Naive B cell (primary cell): ENCODE data around the gene TMEM135. TPM values are rescaled to one million over a fixed set of nuclear protein-coding genes. Genes with fewer than 3 reads are reported as not detected.

Experiments used
- ATAC-seq, 2 donors: fragments of 150-1000 bp; cut with Tn5 transposase; 2 replicates each; pipeline ENCODE4 v1.10.0; 2021; ENCODE audit warnings: low read depth in 2 of 2, mild to moderate bottlenecking in 2 of 2, moderate library complexity in 2 of 2
- DNase-seq: peaks from one replicate; pipeline ENCODE4 v3.0.0; 2022
- H3K27ac Mint-ChIP-seq, 6 donors: one replicate each; pipeline ENCODE4 v1.8.0; 2020 to 2022; ENCODE audit warnings: mild to moderate bottlenecking in 6 of 6, mixed read lengths in 6 of 6, moderate library complexity in 5 of 6, inconsistent platforms in 2 of 6
- H3K27me3 Mint-ChIP-seq, 3 donors: one replicate each; pipeline ENCODE4 v1.8.0; 2021 to 2022; ENCODE audit warnings: mixed read lengths in 3 of 3, mild to moderate bottlenecking in 1 of 3
- H3K36me3 Mint-ChIP-seq, 2 donors: one replicate each; pipeline ENCODE4 v1.8.0; 2020 to 2022; ENCODE audit warnings: mixed read lengths in 2 of 2, inconsistent platforms in 1 of 2, mild to moderate bottlenecking in 1 of 2
- H3K4me1 Mint-ChIP-seq, 3 donors: one replicate each; pipeline ENCODE4 v1.8.0; 2020 to 2022; ENCODE audit warnings: mixed read lengths in 3 of 3, inconsistent platforms in 1 of 3, mild to moderate bottlenecking in 1 of 3, moderate library complexity in 1 of 3
- H3K4me3 Mint-ChIP-seq, 8 donors: one replicate each; pipeline ENCODE4 v1.8.0; 2020 to 2022; ENCODE audit warnings: mild to moderate bottlenecking in 8 of 8, mixed read lengths in 8 of 8, moderate library complexity in 8 of 8, inconsistent platforms in 2 of 8
- H3K9me3 Mint-ChIP-seq, 7 donors: one replicate each; pipeline ENCODE4 v1.8.0; 2020 to 2022; ENCODE audit warnings: mixed read lengths in 7 of 7, mild to moderate bottlenecking in 5 of 7, inconsistent platforms in 2 of 7, moderate library complexity in 1 of 7
- polyA plus RNA-seq, 6 donors: library from polyadenylated mRNA; unstranded; fragments of 300-500 nt; fragmentation: Illumina TruSeq; gene quantifications; one replicate each; pipeline ENCODE4 v1.2.3, GENCODE V29; 2021; ENCODE audit warnings: low read depth in 6 of 6

TMEM135 gene
- polyA plus RNA-seq, 6 donors from 2014 or later, result 1.1 to 12.2 (median 4.2) TPM

- Mint-ChIP-seq H3K27ac (peak overlapping the region in 1 of 6 donors; percentile 33), H3K9me3 (peaks cover 0 to 2% (median 0%) of the 10 kb centered on the region in 7 donors), H3K4me1 (peaks cover 4 to 10% (median 10%) of the 10 kb centered on the region in 3 donors), H3K4me3 (no peak overlapping the region), H3K36me3 (peaks cover 0 to 1% of the 10 kb centered on the region in 2 donors), H3K27me3 (no peaks in the 10 kb centered on the region)
- ATAC-seq (peak in 1 of 2 donors; percentile 21), DNase-seq (no peak)
Observed at GRCh38 chr11:87213444-87213843, 175.7 kb downstream of the TMEM135 start.

DNA sequence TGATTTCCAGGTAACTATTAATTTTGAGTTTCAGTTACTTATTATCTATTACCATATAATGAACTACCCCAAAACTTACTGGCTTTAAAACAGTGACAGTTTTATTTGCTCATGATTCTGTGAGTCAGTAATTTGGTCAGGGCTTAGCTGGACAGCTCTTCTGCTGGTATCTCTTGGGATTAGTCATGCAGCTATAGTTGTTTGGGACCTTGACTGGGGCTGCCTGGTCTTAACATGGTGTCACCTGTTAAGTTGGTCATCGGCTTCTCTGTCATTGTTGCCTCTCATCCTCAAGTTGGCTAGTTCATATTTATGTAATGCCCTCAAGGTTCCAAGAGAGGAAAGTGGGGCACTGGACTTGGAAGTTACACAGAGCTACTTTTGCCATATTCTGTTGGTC is 177.5 kb downstream of the TMEM135 start:
- ATAC-seq, result no peak
- peaks cover 4 to 10% (median 10%) of the 10 kb centered on the region in 3 donors for H3K4me1 Mint-ChIP-seq
- H3K9me3 Mint-ChIP-seq, result no peaks in the 10 kb centered on the region

DNA sequence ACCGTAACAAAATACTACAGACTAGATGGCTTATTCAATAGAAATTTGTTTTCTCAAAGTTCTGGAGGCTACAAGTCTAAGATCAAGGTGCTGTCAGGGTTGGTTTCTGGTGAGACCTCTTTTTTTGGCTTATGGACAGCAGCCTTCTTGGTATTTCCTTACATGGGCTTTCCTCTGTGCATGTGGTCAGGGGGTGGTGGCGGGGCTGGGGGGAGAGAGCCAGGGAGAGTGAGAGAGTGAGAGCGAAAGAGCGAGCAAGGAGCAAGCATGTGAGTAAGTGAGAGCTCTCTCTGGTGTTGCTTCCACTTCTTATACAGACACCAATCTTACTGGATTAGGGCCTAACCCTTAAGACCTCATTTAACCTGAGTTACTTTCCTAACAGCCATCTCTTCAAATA is 181.5 kb downstream of the TMEM135 start:
- H3K27ac Mint-ChIP-seq, result no peak overlapping the region

More for the DNA sequence above, 177.5 kb downstream of the TMEM135 start:
- DNase-seq, result no peak
- H3K27ac Mint-ChIP-seq, result peak overlapping the region in 2 of 6 donors; percentile 5 to 69
- H3K4me3 Mint-ChIP-seq, result no peak overlapping the region
- no peaks in the 10 kb centered on the region for H3K36me3 Mint-ChIP-seq
- H3K27me3 Mint-ChIP-seq, result no peaks in the 10 kb centered on the region

DNA sequence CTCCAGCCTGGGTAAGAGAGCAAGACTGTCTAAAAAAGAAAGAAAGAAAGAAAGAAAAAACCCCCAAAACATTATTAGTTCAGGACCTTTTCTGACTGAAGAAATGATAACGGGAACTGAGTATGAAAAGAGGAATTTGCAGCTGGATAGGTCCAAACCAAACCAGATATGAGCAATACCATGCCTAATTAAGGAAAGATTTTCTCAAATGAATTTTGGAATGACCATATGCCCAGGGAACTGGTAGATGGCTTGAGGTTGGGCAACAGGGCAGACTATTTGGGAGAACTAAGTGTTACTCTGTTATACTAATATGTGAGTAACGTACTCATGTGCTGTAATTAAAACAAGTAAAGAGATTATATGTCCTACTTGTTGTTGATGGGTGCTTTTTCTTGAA is 186.1 kb downstream of the TMEM135 start:
- peaks cover 0 to 4% of the 10 kb centered on the region in 2 donors for H3K36me3 Mint-ChIP-seq
- no peak overlapping the region for H3K4me3 Mint-ChIP-seq
- no peaks in the 10 kb centered on the region for H3K4me1 Mint-ChIP-seq
- no peak for ATAC-seq
- peak overlapping the region in 1 of 6 donors; percentile 56 for H3K27ac Mint-ChIP-seq
- no peaks in the 10 kb centered on the region for H3K9me3 Mint-ChIP-seq
- DNase-seq, result no peak
- H3K27me3 Mint-ChIP-seq, result no peaks in the 10 kb centered on the region

More for the DNA sequence above, 181.5 kb downstream of the TMEM135 start:
- H3K9me3 Mint-ChIP-seq, result no peaks in the 10 kb centered on the region
- no peak for ATAC-seq
- H3K36me3 Mint-ChIP-seq, result peaks cover 0 to 4% of the 10 kb centered on the region in 2 donors
- no peak for DNase-seq
- H3K4me3 Mint-ChIP-seq, result no peak overlapping the region
- no peaks in the 10 kb centered on the region for H3K27me3 Mint-ChIP-seq
- H3K4me1 Mint-ChIP-seq, result no peaks in the 10 kb centered on the region

DNA sequence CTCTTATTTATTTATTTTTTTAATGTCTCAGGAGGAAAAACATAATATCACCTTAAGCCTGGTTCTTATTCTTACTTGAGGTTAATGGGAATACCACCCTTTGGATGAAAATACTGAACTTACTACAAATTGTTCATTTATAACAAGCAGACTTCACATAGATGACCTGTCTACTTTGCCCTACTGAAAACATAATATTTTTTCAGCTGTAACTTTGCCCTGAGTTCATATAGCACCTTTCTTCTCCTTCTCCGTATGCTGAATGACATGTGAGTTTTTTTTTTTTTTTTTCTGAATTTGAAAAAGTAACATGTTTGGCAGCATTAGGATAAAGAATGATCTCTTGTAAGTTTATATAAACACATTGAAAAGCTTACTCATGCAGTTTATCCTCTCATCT is 186.8 kb downstream of the TMEM135 start:
- H3K27me3 Mint-ChIP-seq, result no peaks in the 10 kb centered on the region
- H3K9me3 Mint-ChIP-seq, result no peaks in the 10 kb centered on the region
- H3K27ac Mint-ChIP-seq, result no peak overlapping the region
- ATAC-seq, result no peak
- no peak overlapping the region for H3K4me3 Mint-ChIP-seq
- no peaks in the 10 kb centered on the region for H3K4me1 Mint-ChIP-seq
- DNase-seq, result no peak
- H3K36me3 Mint-ChIP-seq, result peaks cover 0 to 4% of the 10 kb centered on the region in 2 donors

DNA sequence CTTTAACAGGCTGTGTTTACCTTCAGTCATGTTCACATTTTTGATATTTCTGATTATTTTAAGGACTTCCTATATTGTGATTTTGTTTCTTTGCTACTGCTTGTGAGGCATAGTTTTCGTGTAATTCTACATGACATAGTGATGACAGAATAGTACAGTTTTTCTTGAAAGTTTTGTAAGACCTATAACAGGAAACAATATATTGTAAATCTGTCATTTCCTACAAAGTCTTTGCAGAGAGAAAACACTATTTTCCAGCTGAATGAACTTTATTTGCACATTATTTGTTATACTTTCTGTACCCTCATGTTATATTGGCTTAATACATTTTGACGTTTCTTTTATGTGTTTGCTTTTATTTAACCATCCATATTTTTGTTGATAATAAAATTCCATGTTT is 191.1 kb downstream of the TMEM135 start:
- Mint-ChIP-seq H3K27me3 (no peaks in the 10 kb centered on the region), H3K36me3 (peaks cover 0 to 22% of the 10 kb centered on the region in 2 donors), H3K9me3 (peaks cover 0 to 34% (median 21%) of the 10 kb centered on the region in 7 donors), H3K4me3 (no peak overlapping the region), H3K27ac (no peak overlapping the region), H3K4me1 (no peaks in the 10 kb centered on the region)
- no peak for ATAC-seq
- DNase-seq, result no peak

GRCh38 chr11:87230995-87231394 is 193.3 kb downstream of the TMEM135 start:
- no peaks in the 10 kb centered on the region for H3K27me3 Mint-ChIP-seq
- H3K4me1 Mint-ChIP-seq, result no peaks in the 10 kb centered on the region
- ATAC-seq (no peak), DNase-seq (no peak)
- peaks cover 0 to 34% (median 21%) of the 10 kb centered on the region in 7 donors for H3K9me3 Mint-ChIP-seq
- H3K36me3 Mint-ChIP-seq, result peaks cover 0 to 22% of the 10 kb centered on the region in 2 donors
- H3K4me3 Mint-ChIP-seq, result no peak overlapping the region
- no peak overlapping the region for H3K27ac Mint-ChIP-seq

- ATAC-seq (no peak), DNase-seq (no peak)
- Mint-ChIP-seq H3K27ac (peak overlapping the region in 1 of 6 donors; percentile 8), H3K27me3 (no peaks in the 10 kb centered on the region), H3K9me3 (peaks cover 0 to 34% (median 21%) of the 10 kb centered on the region in 7 donors), H3K4me3 (no peak overlapping the region), H3K36me3 (peaks cover 0 to 22% of the 10 kb centered on the region in 2 donors), H3K4me1 (no peaks in the 10 kb centered on the region)
Observed at GRCh38 chr11:87232320-87232719, 194.6 kb downstream of the TMEM135 start.

DNA sequence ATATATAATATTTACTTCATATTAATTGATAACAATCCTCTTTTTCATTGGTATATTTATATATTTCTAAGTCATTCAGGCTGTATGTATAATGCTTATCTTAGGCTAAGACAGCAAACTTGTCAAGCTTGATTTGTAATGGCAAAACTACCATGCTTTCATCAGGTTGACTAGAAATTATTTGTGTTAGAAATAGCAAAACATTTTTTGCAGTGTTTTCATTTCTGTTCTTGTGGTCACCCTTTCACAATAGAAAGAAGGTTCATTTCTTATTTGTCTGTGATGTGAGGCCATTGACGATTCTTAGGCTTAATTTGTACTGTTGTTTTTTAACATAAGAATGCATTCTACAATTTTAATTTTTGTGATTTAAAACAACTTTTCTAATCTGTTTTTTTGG is 197.6 kb downstream of the TMEM135 start:
- peaks cover 0 to 29% of the 10 kb centered on the region in 2 donors for H3K36me3 Mint-ChIP-seq

GRCh38 chr11:87236368-87236767 is 198.6 kb downstream of the TMEM135 start:
- Mint-ChIP-seq H3K4me1 (no peaks in the 10 kb centered on the region), H3K4me3 (no peak overlapping the region), H3K27me3 (no peaks in the 10 kb centered on the region), H3K9me3 (peaks cover 0 to 18% (median 15%) of the 10 kb centered on the region in 7 donors), H3K27ac (peak overlapping the region in 2 of 6 donors; percentile 10 to 18), H3K36me3 (peaks cover 0 to 21% of the 10 kb centered on the region in 2 donors)
- no peak for DNase-seq
- ATAC-seq, result no peak

More for the DNA sequence above, 197.6 kb downstream of the TMEM135 start:
- Mint-ChIP-seq H3K4me3 (no peak overlapping the region), H3K4me1 (no peaks in the 10 kb centered on the region), H3K27me3 (no peaks in the 10 kb centered on the region), H3K9me3 (peaks cover 0 to 27% (median 21%) of the 10 kb centered on the region in 7 donors), H3K27ac (no peak overlapping the region)
- ATAC-seq, result no peak
- DNase-seq, result no peak

DNA sequence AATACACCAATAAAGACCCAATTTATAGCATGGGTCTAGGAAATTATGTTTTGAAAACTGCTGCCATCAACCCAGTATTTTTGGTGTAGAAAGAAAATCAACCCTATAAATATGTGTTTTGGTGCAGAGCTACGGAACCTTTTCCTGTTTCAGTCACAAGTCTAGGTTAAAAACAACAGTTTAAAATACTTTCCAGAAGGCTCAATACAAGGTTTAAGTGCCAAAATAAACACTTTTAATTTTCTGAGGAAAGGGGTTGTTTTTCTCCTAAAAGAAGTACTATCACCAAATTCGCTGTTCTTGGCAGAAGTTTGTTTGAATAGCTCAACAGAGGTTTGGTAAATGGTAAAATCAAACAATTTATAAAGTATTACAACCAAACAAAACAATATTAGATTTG is 201.3 kb downstream of the TMEM135 start:
- no peak overlapping the region for H3K4me3 Mint-ChIP-seq
- H3K27me3 Mint-ChIP-seq, result no peaks in the 10 kb centered on the region
- H3K36me3 Mint-ChIP-seq, result peaks cover 0 to 7% of the 10 kb centered on the region in 2 donors
- no peak overlapping the region for H3K27ac Mint-ChIP-seq
- ATAC-seq (no peak), DNase-seq (no peak)
- H3K4me1 Mint-ChIP-seq, result no peaks in the 10 kb centered on the region
- H3K9me3 Mint-ChIP-seq, result peaks cover 0 to 2% (median 0%) of the 10 kb centered on the region in 7 donors

DNA sequence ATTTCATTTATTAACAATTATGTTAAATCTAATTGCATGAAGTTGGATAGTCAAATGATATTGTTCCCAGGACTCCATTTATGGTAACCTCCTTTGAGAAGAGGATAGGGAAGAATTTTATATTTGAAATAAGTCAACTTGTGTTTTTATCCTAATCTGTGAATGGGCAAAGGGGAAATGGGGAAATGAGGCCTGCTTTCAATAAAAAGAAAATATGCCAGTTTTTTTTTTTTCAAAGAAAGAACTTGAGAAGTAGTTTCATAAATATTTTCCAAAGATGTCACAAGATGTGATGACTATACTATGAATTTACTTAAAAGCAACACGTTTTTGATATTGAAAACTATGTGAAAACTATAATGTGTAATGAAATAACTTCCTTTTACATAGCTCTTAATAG is 201.8 kb downstream of the TMEM135 start:
- H3K4me3 Mint-ChIP-seq, result no peak overlapping the region
- no peak for ATAC-seq

DNA sequence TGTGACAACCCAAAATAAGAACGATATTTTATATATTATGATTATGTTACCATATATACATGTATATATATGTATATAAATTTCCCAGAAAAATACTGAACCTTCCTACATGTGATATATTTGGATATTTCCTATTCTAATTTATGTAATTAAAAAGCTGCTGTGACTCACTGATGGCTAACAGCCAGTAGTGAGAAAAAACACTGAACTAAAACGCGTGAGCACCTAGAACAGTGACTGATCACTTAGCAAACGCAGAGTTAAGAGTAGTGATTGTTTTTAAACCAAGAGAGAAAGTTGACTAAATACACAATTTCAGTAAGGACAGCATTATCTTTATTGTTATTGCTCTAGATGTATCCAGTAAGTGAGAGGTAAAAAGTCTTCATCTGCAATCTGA is 213.8 kb downstream of the TMEM135 start:
- ATAC-seq, result no peak
- Mint-ChIP-seq H3K9me3 (peaks cover 0 to 8% (median 0%) of the 10 kb centered on the region in 7 donors), H3K27ac (no peak overlapping the region), H3K27me3 (no peaks in the 10 kb centered on the region), H3K4me1 (peaks cover 10 to 13% (median 11%) of the 10 kb centered on the region in 3 donors), H3K4me3 (no peak overlapping the region), H3K36me3 (no peaks in the 10 kb centered on the region)
- DNase-seq, result no peak

More for the DNA sequence above, 201.8 kb downstream of the TMEM135 start:
- Mint-ChIP-seq H3K36me3 (peaks cover 0 to 7% of the 10 kb centered on the region in 2 donors), H3K4me1 (no peaks in the 10 kb centered on the region), H3K27ac (no peak overlapping the region), H3K27me3 (no peaks in the 10 kb centered on the region), H3K9me3 (peaks cover 0 to 2% (median under 1%) of the 10 kb centered on the region in 7 donors)
- DNase-seq, result no peak

DNA sequence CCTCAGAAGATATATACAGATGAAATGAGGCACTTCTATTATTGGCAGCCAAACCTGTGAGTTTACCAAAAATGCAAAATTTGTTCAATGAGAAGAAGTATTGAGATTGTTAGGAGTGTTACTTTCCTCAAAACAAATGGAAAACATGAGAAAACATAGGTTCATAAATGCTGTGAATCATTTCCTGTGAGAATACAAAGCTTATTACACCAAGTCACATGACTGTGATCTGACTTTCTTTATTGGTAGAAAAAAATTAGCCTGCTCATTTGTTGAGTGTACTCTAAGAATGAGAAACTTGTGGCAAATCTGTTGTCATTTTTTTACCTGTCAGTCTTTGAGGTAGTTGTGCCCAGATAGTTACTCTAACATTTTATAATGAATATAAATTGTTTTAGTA is 215.1 kb downstream of the TMEM135 start:
- no peaks in the 10 kb centered on the region for H3K36me3 Mint-ChIP-seq
- ATAC-seq, result no peak
- peaks cover 10 to 13% (median 11%) of the 10 kb centered on the region in 3 donors for H3K4me1 Mint-ChIP-seq
- no peak overlapping the region for H3K27ac Mint-ChIP-seq
- DNase-seq, result no peak
- no peaks in the 10 kb centered on the region for H3K27me3 Mint-ChIP-seq
- H3K4me3 Mint-ChIP-seq, result no peak overlapping the region
- peaks cover 0 to 2% (median 0%) of the 10 kb centered on the region in 7 donors for H3K9me3 Mint-ChIP-seq
